Activated T-helper 17 cell treated with anti-CD3 and anti-CD28 coated beads, Interleukin-2, amount 50 U/mL, for 72 hours (primary cell): ENCODE measurements around the gene KLHDC4. TPM values are rescaled to one million over a fixed set of nuclear protein-coding genes. Genes with fewer than 3 reads are reported as not detected.
"Not testable (repeated sequence)": the region's sequence is repeated elsewhere in the genome, so short reads cannot be mapped to it uniquely, and the experiment has no call there.

Experiments
- ATAC-seq: fragments of 150-1000 bp; cut with Tn5 transposase; replicated peaks from 2 replicates; pipeline ENCODE4 v1.10.0; 2021; ENCODE audit warnings: mild to moderate bottlenecking, moderate library complexity
- H3K27ac Mint-ChIP-seq: one replicate; pipeline ENCODE4 v1.8.0; 2022; ENCODE audit warnings: mixed read lengths
- H3K27me3 Mint-ChIP-seq: one replicate; pipeline ENCODE4 v1.8.0; 2022; ENCODE audit warnings: mixed read lengths
- H3K36me3 Mint-ChIP-seq: one replicate; pipeline ENCODE4 v1.8.0; 2022; ENCODE audit warnings: low read depth, mild to moderate bottlenecking, mixed read lengths
- H3K4me1 Mint-ChIP-seq: one replicate; pipeline ENCODE4 v1.8.0; 2022; ENCODE audit warnings: mixed read lengths
- H3K4me3 Mint-ChIP-seq: one replicate; pipeline ENCODE4 v1.8.0; 2022; ENCODE audit warnings: mild to moderate bottlenecking, mixed read lengths
- H3K9me3 Mint-ChIP-seq: one replicate; pipeline ENCODE4 v1.8.0; 2022; ENCODE audit warnings: mixed read lengths
- total RNA-seq, 2 donors: library from RNA; stranded (reverse); gene quantifications; one replicate each; pipeline ENCODE4 v1.2.3, GENCODE V29; 2022

Gene KLHDC4
- 100 to 1,000 TPM in 1 of 2 donors, 10 to 100 TPM in 1; 57.8 to 110 TPM for total RNA-seq

GRCh38 chr16:87765776-87766484 is at the start of gene KLHDC4:
KLHDC4 (minus strand) TSS chr16:87765986; CDS start chr16:87765890, 96 bp downstream.
- no peaks in the 10 kb centered on the region for H3K27me3 Mint-ChIP-seq
- no peaks in the 10 kb centered on the region for H3K9me3 Mint-ChIP-seq
- H3K27ac Mint-ChIP-seq = peak within 1 kb of the TSS; percentile 99
- peaks cover 44% of the 10 kb centered on the region for H3K36me3 Mint-ChIP-seq
- H3K4me1 Mint-ChIP-seq = peaks cover 17% of the 10 kb centered on the region
- peak; percentile 97 for ATAC-seq
- H3K4me3 Mint-ChIP-seq = peak within 1 kb of the TSS; percentile 97

GRCh38 chr16:87815567-87815966 is 49.8 kb upstream of the KLHDC4 start:
- ATAC-seq = no peak
- H3K36me3 Mint-ChIP-seq = no peaks in the 10 kb centered on the region
- H3K27ac Mint-ChIP-seq = no peak overlapping the region

GRCh38 chr16:87812200-87812656 is 46.4 kb upstream of the KLHDC4 start:
- H3K36me3 Mint-ChIP-seq = no peaks in the 10 kb centered on the region
- H3K4me3 Mint-ChIP-seq = no peak overlapping the region
- ATAC-seq = no peak
- no peaks in the 10 kb centered on the region for H3K27me3 Mint-ChIP-seq
- H3K27ac Mint-ChIP-seq = no peak overlapping the region
- H3K4me1 Mint-ChIP-seq = peaks cover 4% of the 10 kb centered on the region
- H3K9me3 Mint-ChIP-seq = no peaks in the 10 kb centered on the region

More at GRCh38 chr16:87815567-87815966, 49.8 kb upstream of the KLHDC4 start:
- no peaks in the 10 kb centered on the region for H3K9me3 Mint-ChIP-seq
- no peak overlapping the region for H3K4me3 Mint-ChIP-seq
- H3K27me3 Mint-ChIP-seq = no peaks in the 10 kb centered on the region
- H3K4me1 Mint-ChIP-seq = no peaks in the 10 kb centered on the region

- not testable (repeated sequence) for H3K4me3 Mint-ChIP-seq, H3K27me3 Mint-ChIP-seq, H3K9me3 Mint-ChIP-seq, H3K4me1 Mint-ChIP-seq, H3K27ac Mint-ChIP-seq, H3K36me3 Mint-ChIP-seq, ATAC-seq
Observed at GRCh38 chr16:87811454-87811853, 45.7 kb upstream of the KLHDC4 start.

GRCh38 chr16:87809150-87809902 is 43.5 kb upstream of the KLHDC4 start:
- Mint-ChIP-seq H3K27me3 (peaks cover 3% of the 10 kb centered on the region), H3K4me1 (peaks cover 9% of the 10 kb centered on the region), H3K9me3 (no peaks in the 10 kb centered on the region), H3K4me3 (no peak overlapping the region), H3K27ac (no peak overlapping the region), H3K36me3 (no peaks in the 10 kb centered on the region)
- no peak for ATAC-seq

- H3K27me3 Mint-ChIP-seq = peaks cover 3% of the 10 kb centered on the region
- peaks cover 9% of the 10 kb centered on the region for H3K4me1 Mint-ChIP-seq
- ATAC-seq = no peak
- no peaks in the 10 kb centered on the region for H3K36me3 Mint-ChIP-seq
- no peak overlapping the region for H3K27ac Mint-ChIP-seq
- no peaks in the 10 kb centered on the region for H3K9me3 Mint-ChIP-seq
- no peak overlapping the region for H3K4me3 Mint-ChIP-seq
Observed at GRCh38 chr16:87808108-87808507, 42.3 kb upstream of the KLHDC4 start.

GRCh38 chr16:87806641-87807546 is 41.1 kb upstream of the KLHDC4 start:
- peak; percentile 88 for ATAC-seq
- no peaks in the 10 kb centered on the region for H3K9me3 Mint-ChIP-seq
- peak overlapping the region; percentile 79 for H3K4me3 Mint-ChIP-seq
- H3K27me3 Mint-ChIP-seq = peaks cover 3% of the 10 kb centered on the region
- peaks cover 9% of the 10 kb centered on the region for H3K4me1 Mint-ChIP-seq
- H3K27ac Mint-ChIP-seq = peak overlapping the region; percentile 88
- H3K36me3 Mint-ChIP-seq = no peaks in the 10 kb centered on the region

GRCh38 chr16:87806261-87806640 is 40.5 kb upstream of the KLHDC4 start:
- H3K4me3 Mint-ChIP-seq = peak overlapping the region; percentile 79
- peaks cover 9% of the 10 kb centered on the region for H3K4me1 Mint-ChIP-seq
- ATAC-seq = peak; percentile 77
- H3K27ac Mint-ChIP-seq = peak overlapping the region; percentile 88
- H3K9me3 Mint-ChIP-seq = no peaks in the 10 kb centered on the region
- no peaks in the 10 kb centered on the region for H3K36me3 Mint-ChIP-seq
- H3K27me3 Mint-ChIP-seq = peaks cover 3% of the 10 kb centered on the region

- ATAC-seq = no peak
- H3K9me3 Mint-ChIP-seq = no peaks in the 10 kb centered on the region
- H3K36me3 Mint-ChIP-seq = no peaks in the 10 kb centered on the region
- peaks cover 3% of the 10 kb centered on the region for H3K27me3 Mint-ChIP-seq
- H3K27ac Mint-ChIP-seq = no peak overlapping the region
- H3K4me3 Mint-ChIP-seq = no peak overlapping the region
- H3K4me1 Mint-ChIP-seq = peaks cover 6% of the 10 kb centered on the region
Observed at GRCh38 chr16:87803385-87803784, 37.6 kb upstream of the KLHDC4 start.

GRCh38 chr16:87802670-87803069 is 36.9 kb upstream of the KLHDC4 start:
- no peak overlapping the region for H3K4me3 Mint-ChIP-seq
- H3K36me3 Mint-ChIP-seq = no peaks in the 10 kb centered on the region
- no peak for ATAC-seq
- H3K27ac Mint-ChIP-seq = no peak overlapping the region
- H3K4me1 Mint-ChIP-seq = peaks cover 6% of the 10 kb centered on the region
- H3K9me3 Mint-ChIP-seq = no peaks in the 10 kb centered on the region
- peaks cover 3% of the 10 kb centered on the region for H3K27me3 Mint-ChIP-seq

- peaks cover 4% of the 10 kb centered on the region for H3K4me1 Mint-ChIP-seq
- H3K4me3 Mint-ChIP-seq = no peak overlapping the region
- no peaks in the 10 kb centered on the region for H3K36me3 Mint-ChIP-seq
- no peak overlapping the region for H3K27ac Mint-ChIP-seq
- H3K27me3 Mint-ChIP-seq = peaks cover 2% of the 10 kb centered on the region
- H3K9me3 Mint-ChIP-seq = no peaks in the 10 kb centered on the region
- no peak for ATAC-seq
Observed at GRCh38 chr16:87801679-87802259, 36.0 kb upstream of the KLHDC4 start.

- ATAC-seq = no peak
- Mint-ChIP-seq H3K9me3 (no peaks in the 10 kb centered on the region), H3K4me3 (no peak overlapping the region)
Observed at GRCh38 chr16:87800497-87800896, 34.7 kb upstream of the KLHDC4 start.

GRCh38 chr16:87795336-87795735 is 29.6 kb upstream of the KLHDC4 start:
- Mint-ChIP-seq H3K27ac (no peak overlapping the region), H3K4me3 (no peak overlapping the region), H3K9me3 (no peaks in the 10 kb centered on the region), H3K27me3 (no peaks in the 10 kb centered on the region), H3K4me1 (no peaks in the 10 kb centered on the region), H3K36me3 (no peaks in the 10 kb centered on the region)
- ATAC-seq = no peak

More at GRCh38 chr16:87800497-87800896, 34.7 kb upstream of the KLHDC4 start:
- no peaks in the 10 kb centered on the region for H3K27me3 Mint-ChIP-seq
- H3K4me1 Mint-ChIP-seq = no peaks in the 10 kb centered on the region
- H3K27ac Mint-ChIP-seq = no peak overlapping the region
- H3K36me3 Mint-ChIP-seq = no peaks in the 10 kb centered on the region

- no peak overlapping the region for H3K4me3 Mint-ChIP-seq
- no peak for ATAC-seq
- H3K36me3 Mint-ChIP-seq = no peaks in the 10 kb centered on the region
- H3K27me3 Mint-ChIP-seq = no peaks in the 10 kb centered on the region
- no peak overlapping the region for H3K27ac Mint-ChIP-seq
- no peaks in the 10 kb centered on the region for H3K4me1 Mint-ChIP-seq
- no peaks in the 10 kb centered on the region for H3K9me3 Mint-ChIP-seq
Observed at GRCh38 chr16:87794485-87795078, 28.8 kb upstream of the KLHDC4 start.
